ENCODE measurements around the gene ARHGEF9. TPM values are rescaled to one million over a fixed set of nuclear protein-coding genes. Genes with fewer than 3 reads are reported as not detected.

The ARHGEF9 gene
- total and polyA plus RNA-seq, 10 of the 15 experiments (the other 5 are each of a cell fraction or from before 2014, with no cell fraction given) = 3.2 to 25.2 (median 14.3) TPM

DNA sequence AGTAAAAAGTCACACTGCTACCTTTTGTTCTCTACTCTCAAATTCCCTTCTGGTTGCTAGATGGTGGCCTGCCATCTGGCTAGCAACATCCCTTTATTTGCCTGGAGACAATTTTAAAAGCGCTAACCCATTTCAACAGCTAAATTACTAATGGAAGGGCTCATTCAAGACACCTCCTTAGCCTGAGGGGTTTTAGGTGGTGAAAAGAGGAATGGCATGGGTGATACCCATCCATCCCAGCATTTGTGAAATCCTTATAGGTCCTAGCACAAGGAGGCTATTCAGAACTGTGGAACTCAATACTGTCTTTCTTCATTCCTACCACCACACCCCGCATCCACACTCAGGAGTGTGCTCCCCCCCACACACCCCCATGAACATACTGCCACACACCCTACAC lies 33.5 kb downstream of the ARHGEF9 start (continued):
- TF ChIP-seq, protein P1, sequence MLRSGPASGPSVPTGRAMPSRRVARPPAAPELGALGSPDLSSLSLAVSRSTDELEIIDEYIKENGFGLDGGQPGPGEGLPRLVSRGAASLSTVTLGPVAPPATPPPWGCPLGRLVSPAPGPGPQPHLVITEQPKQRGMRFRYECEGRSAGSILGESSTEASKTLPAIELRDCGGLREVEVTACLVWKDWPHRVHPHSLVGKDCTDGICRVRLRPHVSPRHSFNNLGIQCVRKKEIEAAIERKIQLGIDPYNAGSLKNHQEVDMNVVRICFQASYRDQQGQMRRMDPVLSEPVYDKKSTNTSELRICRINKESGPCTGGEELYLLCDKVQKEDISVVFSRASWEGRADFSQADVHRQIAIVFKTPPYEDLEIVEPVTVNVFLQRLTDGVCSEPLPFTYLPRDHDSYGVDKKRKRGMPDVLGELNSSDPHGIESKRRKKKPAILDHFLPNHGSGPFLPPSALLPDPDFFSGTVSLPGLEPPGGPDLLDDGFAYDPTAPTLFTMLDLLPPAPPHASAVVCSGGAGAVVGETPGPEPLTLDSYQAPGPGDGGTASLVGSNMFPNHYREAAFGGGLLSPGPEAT (IDR thresholded peaks at IDR 0.05; ENCODE audit: low read depth) = no peak
- TF ChIP-seq HDAC2 (IDR thresholded peaks at IDR 0.05) (no peak), TCF7 (IDR thresholded peaks at IDR 0.05; ENCODE audit: borderline replicate concordance) (no peak)

DNA sequence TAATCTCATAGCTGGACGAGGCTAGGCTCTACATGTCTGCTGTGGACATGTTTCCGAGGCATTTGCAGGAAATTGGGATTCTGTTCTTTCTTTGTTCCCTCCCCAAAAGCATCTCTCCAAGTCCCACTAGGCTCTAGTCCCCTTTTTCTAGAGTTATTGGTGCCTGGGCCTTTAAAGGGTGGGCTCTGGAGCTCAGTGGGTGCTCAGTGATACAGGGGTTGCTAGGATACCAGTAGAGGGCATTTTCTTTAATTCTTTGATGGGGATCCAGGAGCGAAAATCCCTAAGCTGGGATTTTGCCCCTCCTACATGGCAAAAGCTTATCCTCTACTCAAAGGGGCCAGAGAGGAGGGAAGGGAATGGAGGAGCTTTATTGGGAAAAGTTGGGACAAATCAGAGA lies 34.2 kb downstream of the ARHGEF9 start:
- TF ChIP-seq NRF1 (conservative IDR thresholded peaks at IDR 0.05; ENCODE audit: low read depth, low read length) (no peak), POLR2AphosphoS2 (IDR thresholded peaks at IDR 0.05; ENCODE audit: low read depth, low read length) (no peak), KAT2A (conservative IDR thresholded peaks at IDR 0.05; ENCODE audit: control insufficient read depth, low read depth, low read length) (no peak), STAT3 (IDR thresholded peaks at IDR 0.05; ENCODE audit: low read depth, low read length) (no peak), RAD51 (IDR thresholded peaks at IDR 0.05) (no peak), CBX3 (IDR thresholded peaks at IDR 0.05; ENCODE audit: borderline replicate concordance, low read depth) (no peak), TARDBP (IDR thresholded peaks at IDR 0.05; ENCODE audit: borderline replicate concordance) (no peak), HDAC6 (IDR thresholded peaks at IDR 0.05; ENCODE audit: unreplicated experiment) (no peak), POU2F2 (IDR thresholded peaks at IDR 0.05; ENCODE audit: borderline replicate concordance, low read depth, low read length) (no peak), ZZZ3 (IDR thresholded peaks at IDR 0.05; ENCODE audit: control insufficient read depth, insufficient read length, low read depth) (no peak), SREBF1 (IDR thresholded peaks at IDR 0.05; ENCODE audit: low read length) (no peak), FOXK2 (IDR thresholded peaks at IDR 0.05) (no peak), ZNF217 (IDR thresholded peaks at IDR 0.05) (no peak)
- TF ChIP-seq, protein P2, sequence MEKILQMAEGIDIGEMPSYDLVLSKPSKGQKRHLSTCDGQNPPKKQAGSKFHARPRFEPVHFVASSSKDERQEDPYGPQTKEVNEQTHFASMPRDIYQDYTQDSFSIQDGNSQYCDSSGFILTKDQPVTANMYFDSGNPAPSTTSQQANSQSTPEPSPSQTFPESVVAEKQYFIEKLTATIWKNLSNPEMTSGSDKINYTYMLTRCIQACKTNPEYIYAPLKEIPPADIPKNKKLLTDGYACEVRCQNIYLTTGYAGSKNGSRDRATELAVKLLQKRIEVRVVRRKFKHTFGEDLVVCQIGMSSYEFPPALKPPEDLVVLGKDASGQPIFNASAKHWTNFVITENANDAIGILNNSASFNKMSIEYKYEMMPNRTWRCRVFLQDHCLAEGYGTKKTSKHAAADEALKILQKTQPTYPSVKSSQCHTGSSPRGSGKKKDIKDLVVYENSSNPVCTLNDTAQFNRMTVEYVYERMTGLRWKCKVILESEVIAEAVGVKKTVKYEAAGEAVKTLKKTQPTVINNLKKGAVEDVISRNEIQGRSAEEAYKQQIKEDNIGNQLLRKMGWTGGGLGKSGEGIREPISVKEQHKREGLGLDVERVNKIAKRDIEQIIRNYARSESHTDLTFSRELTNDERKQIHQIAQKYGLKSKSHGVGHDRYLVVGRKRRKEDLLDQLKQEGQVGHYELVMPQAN (conservative IDR thresholded peaks at IDR 0.05) = no peak
- TF ChIP-seq, protein P3, sequence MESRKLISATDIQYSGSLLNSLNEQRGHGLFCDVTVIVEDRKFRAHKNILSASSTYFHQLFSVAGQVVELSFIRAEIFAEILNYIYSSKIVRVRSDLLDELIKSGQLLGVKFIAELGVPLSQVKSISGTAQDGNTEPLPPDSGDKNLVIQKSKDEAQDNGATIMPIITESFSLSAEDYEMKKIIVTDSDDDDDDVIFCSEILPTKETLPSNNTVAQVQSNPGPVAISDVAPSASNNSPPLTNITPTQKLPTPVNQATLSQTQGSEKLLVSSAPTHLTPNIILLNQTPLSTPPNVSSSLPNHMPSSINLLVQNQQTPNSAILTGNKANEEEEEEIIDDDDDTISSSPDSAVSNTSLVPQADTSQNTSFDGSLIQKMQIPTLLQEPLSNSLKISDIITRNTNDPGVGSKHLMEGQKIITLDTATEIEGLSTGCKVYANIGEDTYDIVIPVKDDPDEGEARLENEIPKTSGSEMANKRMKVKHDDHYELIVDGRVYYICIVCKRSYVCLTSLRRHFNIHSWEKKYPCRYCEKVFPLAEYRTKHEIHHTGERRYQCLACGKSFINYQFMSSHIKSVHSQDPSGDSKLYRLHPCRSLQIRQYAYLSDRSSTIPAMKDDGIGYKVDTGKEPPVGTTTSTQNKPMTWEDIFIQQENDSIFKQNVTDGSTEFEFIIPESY (IDR thresholded peaks at IDR 0.05) = no peak
- H3K9ac ChIP-seq (ENCODE audit: control insufficient read depth, insufficient read depth, low read length) = no peak overlapping the region
- ChIA-PET RAD21 (ENCODE audit: unreplicated experiment) (no interaction called here), POLR2A (no interaction called here), SMC1A (ENCODE audit: uncharacterized antibody, unreplicated experiment) (interaction anchor here (0.6 to 0.8 kb wide), 2 partner anchors 21 to 65 kb away, joined by 3 read pairs; no protein-coding TSS in a partner anchor), CTCF (interaction anchor here (1.2 to 1.3 kb wide), 2 partner anchors 11 to 13 kb away, joined by 3 read pairs; no protein-coding TSS in a partner anchor)
- H3K9me3 ChIP-seq (replicated peaks; ENCODE audit: control insufficient read depth, insufficient read depth, low read length) = no peaks in the 10 kb centered on the region
- H3K27me3 ChIP-seq (replicated peaks in 1 of 2; ENCODE audit: control insufficient read depth in 2 of 2, insufficient read depth in 2 of 2, low read length in 1 of 2) = no peaks in the 10 kb centered on the region
- no peak overlapping the region for H3K27ac ChIP-seq (ENCODE audit: control insufficient read depth, insufficient read depth)
- intact Hi-C loops (cut with micrococcal nuclease; ENCODE audit: unreplicated experiment) (loop anchor here (10.0 kb wide), 1 partner anchor 454 kb away; the partner anchor contains the start of gene AMER1), in situ Hi-C loops (cut with MboI) (no loop called here)
- FAIRE-seq (no peak), ATAC-seq (no peak), DNase-seq (ENCODE audit: low read depth, low spot score) (no peak)
- peaks cover 26% of the 10 kb centered on the region for H3K79me2 ChIP-seq (ENCODE audit: control insufficient read depth, insufficient read depth, low read length)
- WGBS (ENCODE audit: insufficient coverage, insufficient replicate concordance, low lambda C conversion rate, missing lambda C conversion rate) = 60% methylated on average over 3 of the region's 3 CpGs
- no peaks in the 10 kb centered on the region for H3K36me3 ChIP-seq (ENCODE audit: control insufficient read depth in 2 of 2, insufficient read depth in 2 of 2, low read length in 1 of 2)
- peaks cover 4% of the 10 kb centered on the region; the same call in 1 of the 2 replicates for H3K4me1 ChIP-seq (ENCODE audit: control insufficient read depth, insufficient read depth, low read length)
- H3K4me3 ChIP-seq = no peak overlapping the region
- H2AFZ ChIP-seq (ENCODE audit: control insufficient read depth, low read depth, low read length) = no peak overlapping the region
- no TSS peak for BruUV-seq (replicated peaks)
- H3K4me2 ChIP-seq (ENCODE audit: control insufficient read depth, insufficient read depth) = no peak overlapping the region
- H4K20me1 ChIP-seq (ENCODE audit: control insufficient read depth, insufficient read depth) = no peaks in the 10 kb centered on the region
